HG03457 (cell line): Measurements from ENCODE around the gene TNK2.

Experiments
- ATAC-seq: cut with Tn5 transposase; IDR thresholded peaks from one replicate; pipeline ENCODE4 v1.9.1; 2021; ENCODE audit warnings: moderate number of reproducible peaks; ENCODE audit not compliant: unreplicated experiment

TNK2 gene

GRCh38 chr3:195900436-195901355 is 7.7 kb downstream of the TNK2 start:
- ATAC-seq = peak; percentile 70

DNA sequence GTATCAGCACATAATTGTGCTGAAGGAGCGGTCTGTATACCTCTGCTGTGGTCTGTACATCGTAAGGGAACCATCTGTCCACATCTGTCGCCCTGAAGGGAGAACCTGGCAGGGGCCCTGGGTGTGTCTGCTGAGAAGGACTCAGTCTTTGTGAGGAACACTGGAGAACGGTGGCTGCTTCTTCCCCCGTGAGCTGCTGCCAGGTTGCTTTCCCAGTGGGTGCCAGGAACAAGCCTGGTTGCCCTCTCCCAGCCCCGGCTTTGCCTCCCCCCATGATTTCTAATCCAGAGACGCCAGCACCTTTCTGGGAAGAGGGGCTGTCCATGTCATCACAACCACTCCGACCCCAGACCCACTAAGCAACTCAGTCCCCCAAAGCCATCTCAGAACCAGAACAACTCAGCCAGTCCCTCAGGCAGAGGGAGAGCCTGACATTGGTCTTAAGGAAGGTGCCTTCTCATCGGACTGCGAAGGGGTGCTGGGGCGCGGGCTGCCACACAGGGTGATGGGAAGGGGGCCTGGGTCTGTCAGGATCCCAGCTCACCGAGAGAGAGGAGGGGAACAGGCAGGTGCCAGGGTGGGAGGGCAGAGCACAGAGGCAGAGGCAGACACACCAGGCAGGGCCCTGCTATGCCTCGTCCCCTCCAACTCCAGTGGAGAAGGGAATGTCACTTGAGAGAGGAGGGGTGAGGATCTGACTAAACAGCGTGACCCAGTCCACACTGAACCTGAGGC is 8.5 kb downstream of the TNK2 start:
- ATAC-seq = no peak

DNA sequence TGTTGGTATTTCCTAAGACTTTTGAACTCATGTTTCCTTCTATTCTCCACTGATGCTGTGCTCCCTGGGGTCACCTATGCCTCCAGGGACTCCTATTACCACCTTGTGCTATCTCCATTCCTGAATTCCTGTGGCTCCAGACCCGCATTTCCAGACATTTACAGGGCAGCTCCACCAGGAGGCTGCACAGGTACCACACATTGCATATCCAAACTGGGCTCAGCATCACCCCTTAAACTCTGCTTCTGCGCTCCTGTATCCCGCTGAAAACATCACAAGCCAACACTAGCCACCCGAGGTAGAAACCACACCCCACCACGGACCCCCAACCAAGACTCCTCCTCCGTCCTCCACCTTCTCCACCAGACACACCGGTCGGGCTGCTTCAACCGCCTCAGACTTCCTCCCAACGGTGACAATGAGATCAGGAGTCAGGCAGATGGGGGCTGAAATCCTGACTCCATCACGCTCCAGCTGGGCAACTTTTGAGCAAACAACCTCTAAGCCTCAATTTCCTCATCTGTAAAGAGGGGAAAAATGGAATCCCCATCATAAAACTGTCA is 10.4 kb downstream of the TNK2 start:
- ATAC-seq = no peak

DNA sequence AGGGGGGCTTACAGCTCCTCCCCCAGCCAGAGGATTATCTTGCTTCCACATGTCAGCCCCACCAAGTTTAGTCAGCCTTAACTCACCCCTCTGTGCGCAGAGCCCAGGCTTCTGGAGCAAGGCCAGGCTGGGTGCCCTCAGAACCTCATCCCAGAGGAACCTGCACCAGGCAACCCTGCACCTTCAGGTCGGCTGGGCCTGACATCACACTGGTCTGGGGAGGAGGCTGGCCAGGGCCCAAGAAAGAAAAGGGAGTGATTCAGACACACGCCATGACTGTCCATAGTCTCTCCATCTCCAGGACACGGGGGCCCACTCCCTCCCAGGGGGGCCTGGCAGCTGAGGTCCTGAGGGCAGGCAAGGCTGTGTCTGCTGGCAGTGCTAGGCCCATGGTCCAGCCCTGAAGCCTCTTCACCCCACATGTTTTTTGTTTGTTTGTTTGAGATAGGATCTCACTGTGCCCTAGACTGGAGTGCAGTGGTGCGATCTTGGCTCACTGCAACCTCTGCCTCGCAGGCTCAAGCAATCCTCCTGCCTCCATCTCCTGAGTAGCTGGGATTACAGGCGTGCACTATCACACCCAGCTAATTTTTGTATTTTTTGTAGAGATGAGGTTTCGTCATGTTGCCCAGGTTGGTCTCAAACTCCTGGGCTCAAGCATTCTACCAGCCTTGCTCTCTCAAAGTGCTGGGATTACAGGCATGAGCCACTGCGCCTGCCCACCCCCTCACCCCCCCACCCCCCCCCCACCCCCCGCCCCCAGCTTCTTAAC is 11.1 kb downstream of the TNK2 start:
- no peak for ATAC-seq

DNA sequence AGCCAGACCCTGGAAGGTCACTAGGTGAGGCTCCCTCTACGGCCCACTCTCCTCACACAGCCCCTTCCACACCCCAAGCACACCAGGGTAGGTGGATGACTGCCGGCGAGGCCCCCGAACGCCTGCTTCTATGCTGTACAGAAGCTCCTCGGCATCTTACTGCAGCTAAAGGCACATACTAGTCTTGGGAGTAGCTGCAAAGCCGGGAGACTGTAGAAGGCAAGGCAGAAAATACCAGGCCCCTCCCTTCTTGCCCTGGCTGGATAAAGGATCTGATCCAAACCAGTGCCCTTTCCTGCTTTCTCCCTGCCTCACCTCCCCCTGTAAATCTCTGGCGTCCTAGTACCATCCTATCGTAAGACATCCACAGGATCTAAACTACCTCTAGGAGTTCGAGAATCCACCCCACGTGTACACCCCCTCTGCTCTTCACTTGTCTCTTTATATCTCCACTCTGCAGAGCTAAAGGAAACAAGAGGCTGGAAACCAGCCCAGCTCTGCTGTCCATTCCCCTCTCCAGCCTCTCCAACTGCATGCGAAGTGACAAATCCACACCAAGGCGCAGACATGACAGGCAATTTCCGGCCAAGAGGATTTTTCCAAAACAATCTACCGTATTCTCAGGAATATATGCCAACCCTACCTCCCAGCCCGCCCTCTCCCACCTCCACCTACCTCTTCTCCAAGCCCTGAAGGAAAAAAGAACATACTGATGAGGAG is 11.8 kb downstream of the TNK2 start:
- no peak for ATAC-seq

DNA sequence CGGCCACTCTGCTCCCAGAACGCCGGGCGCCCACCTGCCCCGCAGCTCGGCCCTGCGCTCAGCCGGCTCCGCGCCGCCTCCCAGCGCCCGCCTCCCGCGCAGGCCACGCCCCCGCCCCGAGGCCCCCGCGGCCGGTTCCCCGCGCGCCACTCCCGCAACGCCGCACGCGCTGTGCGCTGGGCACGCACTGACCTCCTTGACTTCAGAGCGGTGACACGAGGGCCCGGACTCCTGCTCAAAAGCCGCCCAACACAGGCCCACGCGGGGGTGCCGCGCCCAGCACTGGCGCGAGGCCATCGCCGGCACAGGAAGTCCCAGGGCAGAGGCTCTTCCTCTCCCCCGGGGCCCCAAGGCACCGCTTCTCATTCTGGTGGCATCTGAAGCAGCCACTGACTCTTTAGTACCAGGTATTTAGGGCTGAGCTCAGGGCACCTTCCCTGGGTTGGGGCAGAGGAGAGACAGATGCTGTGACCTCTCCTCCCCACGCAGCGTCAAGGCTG is 12.4 kb downstream of the TNK2 start:
- ATAC-seq = no peak

DNA sequence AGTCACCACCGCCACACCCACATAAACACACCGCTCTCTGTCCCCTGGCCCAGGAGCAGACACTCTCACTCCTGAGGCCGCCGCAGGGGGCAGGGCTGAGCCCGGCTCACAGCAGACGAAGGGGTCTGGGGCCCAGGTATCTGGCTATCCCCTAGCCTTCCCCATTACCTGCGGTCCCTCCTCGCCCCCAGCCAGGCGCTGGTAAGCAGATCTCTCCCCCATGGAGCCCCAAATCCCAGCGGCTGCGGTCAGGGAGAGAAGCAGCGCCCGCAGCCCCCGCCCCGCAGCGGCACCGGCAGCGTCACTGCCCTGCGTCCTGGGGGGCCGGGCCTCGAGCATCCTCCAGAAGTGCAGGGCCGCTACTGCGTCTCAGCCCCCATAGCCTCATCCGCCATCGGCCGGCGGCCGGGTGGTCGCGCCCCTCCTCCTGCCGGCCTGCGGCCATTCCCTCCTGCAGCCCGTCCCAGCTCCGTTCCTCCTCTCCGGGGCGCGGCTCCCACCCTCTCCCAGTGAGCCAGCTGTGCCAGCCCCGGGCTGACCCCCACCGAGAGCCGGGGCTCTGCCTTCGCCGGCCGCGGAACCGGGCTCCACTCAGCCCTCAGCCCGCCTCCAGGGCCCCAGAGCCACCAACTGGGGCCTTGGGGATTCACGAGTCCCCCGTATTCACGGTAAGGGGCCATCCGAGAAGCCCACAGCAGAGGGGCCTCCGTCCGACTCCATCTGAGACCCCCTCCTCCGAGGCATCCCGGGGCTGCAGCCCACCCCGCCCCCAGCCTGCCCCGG is 13.1 kb downstream of the TNK2 start:
- ATAC-seq = no peak

DNA sequence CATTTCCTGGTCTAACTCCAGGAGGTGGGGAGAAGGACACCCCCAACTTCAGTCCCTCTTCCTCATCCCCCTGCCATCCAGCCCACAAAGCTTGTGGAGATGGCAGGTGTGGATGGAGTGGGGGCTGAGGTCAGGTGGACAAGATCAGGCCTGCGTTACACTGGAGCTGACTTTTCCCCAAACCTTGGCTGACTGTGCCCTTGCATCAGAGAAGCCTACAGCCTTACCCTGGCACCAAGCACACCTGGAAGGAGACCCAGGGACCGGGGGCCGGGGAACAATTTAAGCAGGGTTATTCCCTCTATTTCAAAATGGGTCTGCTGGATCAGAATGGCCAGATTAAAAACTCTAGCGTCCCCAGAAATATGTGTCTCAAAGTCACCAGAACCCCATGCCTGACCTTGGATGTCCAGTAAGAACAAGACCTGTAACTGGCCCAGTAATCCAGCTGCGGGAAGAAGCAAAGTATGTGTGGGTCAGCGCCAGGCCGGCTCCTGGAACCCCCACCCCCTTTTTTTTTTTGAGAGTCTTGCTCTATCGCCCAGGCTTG is 14.4 kb downstream of the TNK2 start:
- no peak for ATAC-seq

DNA sequence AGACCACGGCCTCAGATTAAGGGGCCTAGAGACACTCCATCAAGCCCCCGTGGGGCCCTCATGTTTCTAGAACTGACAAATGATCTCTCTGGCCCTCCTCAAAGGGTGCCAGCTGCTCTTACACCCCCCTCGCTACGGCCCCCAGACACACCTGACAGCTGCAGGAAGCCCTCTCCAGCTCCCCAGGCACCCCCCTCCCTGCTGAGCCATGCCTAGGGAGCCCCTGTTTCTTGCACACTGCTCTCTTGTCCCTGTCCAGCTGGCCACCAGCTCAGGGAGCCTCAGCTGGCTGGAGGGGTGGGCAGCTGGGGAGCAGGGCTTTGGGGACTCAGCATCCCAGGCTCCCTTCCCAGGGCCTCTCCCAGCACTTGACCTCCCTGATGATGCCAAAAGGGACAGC is 14.8 kb downstream of the TNK2 start:
- ATAC-seq = no peak

- no peak for ATAC-seq
Observed at GRCh38 chr3:195893044-195893395, 15.3 kb downstream of the TNK2 start.

DNA sequence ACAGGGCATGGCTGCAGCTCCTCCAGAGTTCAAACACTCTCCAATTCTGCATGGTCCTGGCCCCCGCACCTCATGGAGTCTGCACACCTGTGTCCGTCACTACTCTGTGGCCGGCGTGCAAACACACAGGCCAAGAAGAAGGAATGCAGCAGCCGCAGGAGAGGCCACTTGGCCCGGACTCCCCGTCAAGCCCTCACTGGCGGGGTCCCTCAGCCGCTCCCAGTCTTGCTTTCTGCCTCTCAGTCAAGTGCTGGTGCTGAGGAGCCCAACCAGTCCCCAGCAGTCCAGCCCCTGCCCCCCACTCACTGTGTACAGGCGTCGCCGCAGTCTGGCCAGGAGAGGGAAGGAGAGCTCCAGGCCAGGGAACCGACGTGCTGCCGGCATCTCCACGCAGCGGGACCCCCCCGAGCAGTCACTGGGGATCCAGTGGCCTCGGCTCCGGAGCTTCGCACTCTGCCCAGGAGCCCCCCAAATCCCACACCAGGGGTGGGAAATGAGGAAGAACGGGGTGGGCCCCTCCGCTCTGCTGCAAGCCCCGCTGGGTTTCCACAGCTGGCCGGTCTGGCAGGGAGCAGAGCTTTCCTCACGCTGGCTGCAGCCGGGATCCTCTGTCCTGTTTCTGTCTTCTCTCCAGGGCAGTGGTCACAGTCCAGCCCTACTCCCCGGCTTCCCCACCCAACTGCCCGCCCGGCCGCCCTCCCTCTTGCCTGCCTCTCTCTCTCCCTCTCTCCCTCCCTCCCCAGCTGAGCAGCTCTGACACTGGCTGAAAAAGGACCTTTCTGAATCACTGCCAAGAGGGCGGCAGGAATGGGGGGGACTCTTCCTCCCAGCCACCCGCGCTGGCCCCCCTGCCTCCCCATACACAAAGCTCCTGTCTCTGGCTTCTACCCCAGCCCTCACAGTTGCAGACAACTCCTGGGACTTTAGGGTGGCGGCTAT is 16.0 kb downstream of the TNK2 start:
- no peak for ATAC-seq

- no peak for ATAC-seq
Observed at GRCh38 chr3:195891431-195892104, 16.8 kb downstream of the TNK2 start.

GRCh38 chr3:195889870-195890295 is 18.5 kb downstream of the TNK2 start:
- ATAC-seq = no peak

DNA sequence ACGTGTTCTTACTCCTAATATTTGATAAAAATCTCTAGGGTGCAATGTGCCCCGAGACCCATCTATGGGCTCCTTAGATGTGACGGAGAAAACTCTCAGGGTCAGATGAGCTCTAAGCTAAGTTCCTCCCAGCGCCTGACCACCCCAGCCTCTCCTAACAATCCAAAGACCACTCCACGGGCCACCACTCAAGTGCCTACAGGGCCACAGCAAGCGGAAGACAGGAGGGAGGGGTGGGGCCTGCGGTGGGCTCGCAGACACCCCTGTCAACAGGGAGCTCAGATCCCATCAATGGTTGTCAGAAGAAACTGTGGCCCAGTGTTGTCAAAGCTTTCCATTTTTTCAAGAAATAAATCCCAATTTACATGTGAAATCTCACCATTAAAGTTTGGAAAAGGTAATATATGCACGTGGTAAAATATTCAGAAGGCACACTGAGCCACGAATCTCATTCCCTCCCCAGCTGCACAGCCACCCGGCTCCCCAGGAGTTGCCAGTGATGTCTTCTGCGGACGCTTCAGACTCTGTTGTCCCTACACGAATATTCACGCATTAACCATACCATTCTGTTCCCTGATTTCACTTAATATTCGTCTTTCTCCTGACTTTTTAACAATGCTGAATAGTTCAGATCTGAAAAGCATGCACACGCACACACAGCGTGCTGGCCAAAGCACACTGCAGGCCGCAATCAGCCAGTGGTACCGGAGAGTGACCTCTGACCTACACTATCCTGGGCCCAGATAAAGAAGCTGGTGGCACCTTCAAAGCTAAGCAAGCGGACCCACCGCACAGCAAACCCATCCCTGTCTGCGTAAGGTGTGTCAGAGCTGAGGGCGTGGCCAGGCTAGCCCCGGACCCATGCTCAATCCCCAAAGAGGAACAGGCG is 19.1 kb downstream of the TNK2 start:
- no peak for ATAC-seq

DNA sequence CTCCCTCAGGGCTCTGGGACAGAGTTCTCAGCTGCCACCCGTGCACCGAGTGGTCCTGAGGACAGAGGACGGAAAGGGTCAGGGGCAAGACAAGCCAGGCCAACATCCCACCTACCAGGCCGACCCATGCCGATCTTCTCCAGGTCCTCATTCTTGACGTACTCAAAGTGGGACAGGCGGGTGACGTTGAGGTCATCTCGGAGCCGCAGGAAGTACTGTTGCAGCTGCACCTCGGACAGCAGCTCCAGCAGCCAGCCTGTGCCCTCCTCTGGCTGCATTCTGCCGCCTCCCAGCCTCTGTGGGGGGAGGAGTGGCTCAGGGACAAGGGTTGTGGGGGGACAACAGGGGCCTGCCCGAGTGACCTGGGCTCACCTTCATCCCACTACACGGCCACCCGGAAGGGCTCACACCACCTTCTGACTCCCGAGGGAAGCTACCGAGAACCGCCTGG is 20.0 kb downstream of the TNK2 start:
- no peak for ATAC-seq

GRCh38 chr3:195887670-195888069 is 20.7 kb downstream of the TNK2 start:
- ATAC-seq = no peak
